Tibial nerve (tissue), 3 donors: Measurements from ENCODE around the gene BICDL1.

Experiments used
- POLR2A ChIP-seq, 2 donors: fragments of 450-650 bp; IDR thresholded peaks; one replicate each; pipeline ENCODE4 v1.6.1; 2017; ENCODE audit warnings: antibody characterized with exemption in 2 of 2, mild to moderate bottlenecking in 2 of 2, moderate library complexity in 2 of 2
- TF ChIP-seq, protein P1 (sequence below), 5 experiments: fragments of 200-600 bp in 3 of 5; fragments of 450-650 bp in 2 of 5; sonication (generic) in 3 of 5; IDR thresholded peaks; one replicate each; pipeline ENCODE4 v1.5.1; 2016 to 2019; ENCODE audit warnings: antibody characterized with exemption in 5 of 5, mild to moderate bottlenecking in 3 of 5, moderate library complexity in 2 of 5

DNA sequence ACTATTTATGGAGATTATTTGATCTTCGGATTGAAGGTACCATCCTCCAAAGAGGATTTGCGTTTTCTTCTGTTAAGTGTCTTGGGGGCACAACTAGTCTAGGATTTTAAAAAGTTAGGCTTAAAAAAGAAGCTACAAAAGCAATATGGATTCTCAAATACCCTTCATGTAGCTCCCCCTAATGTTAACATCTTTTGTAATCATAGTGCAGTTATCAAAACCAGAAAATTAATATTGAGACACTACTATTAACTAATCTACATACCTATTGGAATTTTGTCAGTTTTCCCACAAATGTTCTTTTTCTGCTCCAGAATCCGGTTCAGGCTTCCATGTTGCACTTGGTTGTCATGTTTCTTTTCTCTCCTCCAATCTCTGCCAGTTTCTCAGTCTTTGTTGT lies 62.5 kb downstream of the BICDL1 start:
- TF ChIP-seq, protein P1, sequence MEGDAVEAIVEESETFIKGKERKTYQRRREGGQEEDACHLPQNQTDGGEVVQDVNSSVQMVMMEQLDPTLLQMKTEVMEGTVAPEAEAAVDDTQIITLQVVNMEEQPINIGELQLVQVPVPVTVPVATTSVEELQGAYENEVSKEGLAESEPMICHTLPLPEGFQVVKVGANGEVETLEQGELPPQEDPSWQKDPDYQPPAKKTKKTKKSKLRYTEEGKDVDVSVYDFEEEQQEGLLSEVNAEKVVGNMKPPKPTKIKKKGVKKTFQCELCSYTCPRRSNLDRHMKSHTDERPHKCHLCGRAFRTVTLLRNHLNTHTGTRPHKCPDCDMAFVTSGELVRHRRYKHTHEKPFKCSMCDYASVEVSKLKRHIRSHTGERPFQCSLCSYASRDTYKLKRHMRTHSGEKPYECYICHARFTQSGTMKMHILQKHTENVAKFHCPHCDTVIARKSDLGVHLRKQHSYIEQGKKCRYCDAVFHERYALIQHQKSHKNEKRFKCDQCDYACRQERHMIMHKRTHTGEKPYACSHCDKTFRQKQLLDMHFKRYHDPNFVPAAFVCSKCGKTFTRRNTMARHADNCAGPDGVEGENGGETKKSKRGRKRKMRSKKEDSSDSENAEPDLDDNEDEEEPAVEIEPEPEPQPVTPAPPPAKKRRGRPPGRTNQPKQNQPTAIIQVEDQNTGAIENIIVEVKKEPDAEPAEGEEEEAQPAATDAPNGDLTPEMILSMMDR (IDR thresholded peaks at IDR 0.05) = no peak
- TF ChIP-seq POLR2A (IDR thresholded peaks at IDR 0.05) = no peak
